GM19397 (cell line): ENCODE measurements around the gene PLEKHB1.

Source experiments
- ATAC-seq: cut with Tn5 transposase; IDR thresholded peaks from one replicate; pipeline ENCODE4 v1.9.1; 2021; ENCODE audit warnings: mild to moderate bottlenecking, moderate library complexity; ENCODE audit not compliant: unreplicated experiment

PLEKHB1 gene, protein sequence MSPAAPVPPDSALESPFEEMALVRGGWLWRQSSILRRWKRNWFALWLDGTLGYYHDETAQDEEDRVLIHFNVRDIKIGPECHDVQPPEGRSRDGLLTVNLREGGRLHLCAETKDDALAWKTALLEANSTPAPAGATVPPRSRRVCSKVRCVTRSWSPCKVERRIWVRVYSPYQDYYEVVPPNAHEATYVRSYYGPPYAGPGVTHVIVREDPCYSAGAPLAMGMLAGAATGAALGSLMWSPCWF

DNA sequence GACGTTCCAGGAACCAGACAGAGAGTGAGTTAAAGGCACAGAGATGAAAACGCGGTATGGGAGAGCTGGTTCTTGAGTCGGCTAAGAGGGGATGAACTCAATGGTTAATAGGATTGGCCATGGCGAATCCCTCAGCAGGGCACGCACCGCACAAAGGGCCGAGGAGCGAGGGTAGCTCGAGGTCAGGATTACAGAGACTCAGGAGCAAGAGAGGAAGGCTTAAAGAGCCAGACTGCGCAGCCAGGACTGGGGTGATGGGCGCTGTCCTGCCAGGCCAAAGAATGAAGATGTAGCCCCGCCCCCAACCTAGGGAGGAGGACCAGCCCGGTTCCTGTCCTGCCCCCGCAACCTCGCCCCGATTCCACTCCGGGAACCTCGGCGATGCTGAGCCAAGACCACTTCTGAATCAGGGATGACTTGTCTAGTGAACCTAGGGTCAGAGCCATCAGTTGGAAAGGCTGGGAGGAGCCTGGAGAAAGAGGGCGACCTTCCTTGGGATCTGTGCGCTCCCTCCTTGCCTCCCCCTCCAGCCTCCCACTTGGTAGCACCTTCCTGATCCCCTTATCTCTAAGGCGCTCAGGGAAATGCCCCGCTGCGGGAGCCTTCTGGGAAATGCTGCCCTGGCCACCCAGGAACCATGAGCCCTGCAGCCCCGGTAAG, at the start of gene PLEKHB1:
Gene PLEKHB1, plus strand, starts transcription at position 610 of the 660 bp plus-strand sequence. Its CDS starts 28 bp downstream, at position 638.
- ATAC-seq: no peak

DNA sequence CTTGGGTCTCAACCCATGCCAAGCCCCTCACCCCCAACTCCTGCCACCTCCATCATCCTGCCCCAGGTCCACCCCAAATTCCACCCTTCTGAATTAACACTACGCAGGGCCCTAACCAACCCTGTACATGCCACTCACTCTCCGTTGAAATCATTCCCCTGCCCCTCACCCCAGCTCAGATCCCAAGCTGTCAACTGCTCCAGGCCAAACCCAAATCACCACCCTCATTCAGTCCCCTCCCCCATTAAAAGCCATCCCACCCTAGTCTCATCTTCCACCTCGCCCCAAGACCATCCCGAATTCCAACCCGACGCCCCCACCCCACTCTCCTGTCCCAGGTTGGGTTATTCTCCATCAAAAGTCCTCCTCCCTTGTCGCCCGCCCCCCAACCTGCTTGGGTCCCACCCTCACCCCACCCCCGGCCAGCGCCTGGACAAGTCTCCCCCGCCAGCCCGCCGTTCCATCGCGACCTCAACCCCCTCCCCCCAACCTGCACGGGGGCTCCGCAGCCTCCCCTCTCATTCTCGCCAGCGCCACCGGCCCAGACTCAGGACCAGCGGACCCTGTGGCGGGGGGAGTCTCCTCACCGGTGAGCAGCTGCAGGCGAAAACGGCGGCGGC, 48.9 kb upstream of the PLEKHB1 start:
- no peak for ATAC-seq

DNA sequence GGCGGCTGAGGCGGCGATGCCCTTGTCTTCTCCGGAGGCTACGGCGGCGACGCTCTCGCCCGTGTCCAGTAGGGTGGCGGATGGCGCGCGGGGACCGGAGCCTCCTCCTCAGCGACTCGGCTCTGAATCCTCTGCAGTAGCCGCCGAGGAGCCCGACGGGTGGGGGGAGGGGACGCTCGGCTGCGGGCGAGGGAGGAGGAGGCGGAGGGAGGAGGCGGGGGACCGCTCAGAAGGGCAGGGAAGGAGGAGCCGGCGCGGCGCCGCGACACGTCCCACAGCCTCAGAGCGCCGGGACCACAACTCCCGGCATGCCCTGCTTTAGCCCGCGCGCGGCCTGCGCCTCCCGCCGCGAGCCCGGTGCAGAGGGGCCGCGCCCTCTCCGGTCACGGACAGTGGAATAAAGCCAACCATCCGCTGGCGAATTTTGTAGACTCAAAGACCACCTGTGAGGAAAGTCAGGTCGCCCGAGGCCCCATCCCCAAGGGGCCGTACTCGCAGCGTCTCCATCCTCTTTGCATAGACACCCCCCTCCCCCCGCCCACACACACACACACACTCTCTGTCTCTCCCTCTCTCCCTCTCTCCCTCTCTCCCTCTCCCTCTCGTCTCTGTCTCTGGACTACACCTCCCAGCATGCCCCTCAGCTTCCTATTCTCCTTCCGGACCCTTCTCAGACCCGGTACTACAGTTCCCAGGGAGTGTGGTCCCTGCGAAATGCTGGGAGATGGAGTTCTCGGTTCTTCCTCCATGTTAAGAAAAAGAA, 48.2 kb upstream of the PLEKHB1 start, which contains the start of gene FAM168A:
Gene FAM168A, minus strand, starts transcription at position 157 of the 763 bp plus-strand sequence. CDS start 129,638 bp downstream, outside the sequence.
- ATAC-seq: peak; percentile 94

DNA sequence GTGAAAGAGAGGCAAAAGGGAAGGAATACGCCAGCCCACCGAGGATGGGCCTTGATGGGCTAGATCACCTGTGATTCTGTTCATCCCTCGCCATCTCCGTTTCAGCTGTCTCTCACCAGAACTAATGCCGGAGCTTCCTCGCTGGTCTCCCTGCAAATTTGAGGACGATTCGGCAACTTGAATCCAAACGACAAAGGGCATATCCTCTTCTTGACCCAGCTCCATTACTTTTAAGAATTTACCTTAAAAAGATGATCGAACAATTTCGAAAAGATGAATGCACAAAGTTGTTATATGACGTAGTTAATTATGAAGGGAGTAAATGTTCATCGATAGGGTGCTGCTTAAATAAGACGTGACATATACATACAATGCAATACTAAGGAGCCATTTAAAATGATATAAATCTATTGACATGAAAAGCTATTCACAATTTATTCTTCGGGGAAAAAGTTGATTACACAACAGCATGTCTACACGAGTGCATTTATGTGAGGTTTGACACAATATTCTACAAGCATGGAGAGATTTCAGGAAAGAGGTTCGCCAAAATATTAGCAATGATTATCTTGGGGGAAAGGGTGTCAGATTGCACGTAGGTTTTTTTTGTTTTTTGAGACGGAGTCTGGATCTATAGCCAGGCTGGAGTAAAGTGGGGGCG, 47.5 kb upstream of the PLEKHB1 start:
- peak; percentile 11 for ATAC-seq

DNA sequence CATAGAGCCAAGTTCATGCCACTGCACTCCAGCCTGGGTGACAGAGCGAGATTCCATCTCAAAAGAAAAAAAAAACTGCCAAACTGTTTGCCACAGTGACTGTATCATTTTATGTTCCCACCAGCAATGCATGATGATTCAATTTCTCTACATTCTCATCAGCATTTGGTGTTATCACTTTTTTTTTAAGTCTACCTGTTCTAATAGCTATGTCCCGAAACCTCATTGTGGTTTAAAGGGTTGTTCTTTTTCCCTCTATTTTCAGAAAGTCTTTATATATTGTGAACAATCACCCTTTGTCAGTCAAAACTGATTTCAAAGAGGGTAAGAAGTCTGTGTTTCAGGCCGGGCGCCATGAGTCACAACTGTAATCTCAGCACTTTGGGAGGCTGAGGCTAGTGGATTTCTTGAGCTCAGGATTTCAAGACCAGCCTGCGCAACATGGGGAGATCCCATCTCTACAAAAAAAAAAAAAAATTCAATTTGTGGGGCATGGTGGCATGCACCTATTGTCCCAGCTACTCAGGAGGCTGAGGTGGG, 33.7 kb upstream of the PLEKHB1 start:
- no peak for ATAC-seq

DNA sequence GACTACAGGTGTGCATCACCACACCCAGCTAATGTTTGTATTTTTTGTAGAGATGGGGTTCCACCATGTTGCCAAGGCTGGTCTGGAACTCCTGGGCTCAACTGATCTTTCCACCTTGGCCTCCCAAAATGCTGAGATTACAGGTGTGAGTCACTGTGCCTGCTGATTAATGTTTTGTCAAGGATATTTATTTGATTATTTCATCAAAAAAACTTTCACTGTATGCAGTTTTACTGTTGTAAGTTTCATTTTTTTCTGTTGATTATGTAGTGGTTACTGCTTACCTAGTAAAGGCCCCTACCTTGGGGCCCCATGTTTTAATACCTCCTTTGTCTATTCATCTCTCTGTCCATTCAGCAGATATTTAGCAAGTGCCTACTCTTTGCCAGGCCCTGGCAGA, 31.8 kb upstream of the PLEKHB1 start:
- ATAC-seq: no peak

DNA sequence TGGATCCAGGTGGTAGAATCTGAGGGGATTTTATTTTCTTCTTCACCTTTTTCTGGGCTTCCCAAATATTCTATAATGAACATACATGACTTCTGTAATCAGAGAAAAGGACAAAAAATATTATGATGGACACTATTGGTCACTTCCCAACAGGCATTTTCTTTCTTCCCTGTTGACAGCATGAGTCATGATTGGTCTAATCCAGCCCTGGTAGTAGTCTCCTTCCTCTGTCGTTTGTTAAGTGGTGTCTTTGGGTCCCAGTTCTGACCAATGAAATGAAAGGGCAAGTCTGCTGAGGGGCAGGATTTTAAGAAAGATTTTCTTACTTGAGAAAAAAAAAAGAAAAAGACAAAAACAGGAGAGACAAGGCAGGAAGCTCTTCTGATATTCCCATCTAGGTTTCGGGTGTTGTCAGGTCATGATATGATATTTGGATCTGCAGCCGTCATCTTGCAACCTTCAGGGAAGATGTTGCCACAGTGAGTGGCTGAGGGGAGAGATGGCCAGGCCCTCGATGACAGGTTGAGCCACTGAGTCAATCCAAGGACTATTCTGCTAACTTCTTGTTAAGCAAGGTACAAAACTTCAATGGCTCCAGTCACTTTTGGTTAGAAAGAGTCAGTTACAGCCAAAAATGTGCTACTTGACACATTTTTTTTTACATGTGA, 23.3 kb upstream of the PLEKHB1 start:
- no peak for ATAC-seq

DNA sequence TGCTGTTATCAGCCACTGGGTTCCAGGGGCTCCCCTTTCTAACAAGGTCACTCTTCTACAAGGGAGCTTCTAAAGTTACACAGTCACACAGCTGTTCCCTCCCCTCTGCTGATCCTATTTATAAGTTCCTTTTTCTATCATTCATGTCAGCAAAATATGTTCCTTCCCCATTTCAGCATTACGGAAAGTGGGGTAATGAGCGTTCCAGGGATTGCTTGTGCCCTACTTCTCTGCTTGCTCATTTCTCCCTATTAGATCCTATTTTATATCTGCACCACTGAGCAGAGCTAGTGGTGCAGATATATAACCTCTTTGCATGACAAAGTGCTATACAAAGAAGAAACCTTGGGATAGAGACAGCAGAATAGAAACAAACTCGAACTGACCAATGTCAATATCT, 22.7 kb upstream of the PLEKHB1 start:
- no peak for ATAC-seq

DNA sequence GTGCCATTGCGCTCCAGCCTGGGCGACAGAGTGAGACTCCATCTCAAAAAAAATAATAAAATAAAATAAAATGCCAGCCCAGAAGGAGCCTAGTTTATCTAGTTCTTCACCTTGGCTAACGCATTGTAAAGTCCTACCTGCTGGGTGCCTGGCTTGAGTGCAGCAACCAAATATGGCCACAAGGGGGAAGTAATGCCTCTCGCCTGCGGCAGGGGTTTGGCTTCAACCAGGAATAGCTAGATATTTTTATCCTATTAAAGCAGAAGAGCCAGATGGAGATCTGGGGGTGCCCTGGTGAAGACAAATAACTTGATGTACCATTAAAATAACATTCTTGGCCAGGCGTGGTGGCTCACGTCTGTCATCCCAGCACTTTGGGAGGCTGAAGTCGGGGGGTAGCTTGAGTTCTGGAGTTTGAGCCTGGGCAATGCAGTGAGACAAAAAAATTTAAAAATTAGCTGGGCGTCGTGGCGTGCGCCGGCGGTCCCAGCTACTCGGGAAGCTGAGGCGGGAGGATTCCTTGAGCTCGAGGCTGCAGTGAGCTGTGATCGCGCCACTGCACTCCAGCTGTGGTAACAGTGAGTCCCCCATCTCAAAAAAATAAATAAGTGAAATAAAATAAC, 20.6 kb upstream of the PLEKHB1 start:
- no peak for ATAC-seq

DNA sequence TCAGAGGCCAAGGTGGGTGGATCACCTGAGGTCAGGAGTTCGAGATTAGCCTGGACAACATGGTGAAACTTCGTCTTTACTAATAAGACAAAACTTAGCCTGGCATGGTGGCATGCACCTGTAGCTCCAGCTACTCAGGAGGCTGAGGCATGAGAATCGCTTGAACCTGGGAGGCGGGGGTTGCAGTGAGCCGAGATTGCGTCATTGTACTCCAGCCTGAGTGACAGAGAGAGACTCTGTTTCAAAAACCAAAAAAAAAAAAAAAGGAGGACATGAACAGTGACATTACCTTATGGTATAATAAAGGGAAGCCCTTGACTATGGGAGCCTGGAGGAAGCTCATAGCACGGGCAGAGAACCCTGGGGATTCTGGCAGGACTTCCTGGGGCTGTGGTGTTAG, 16.5 kb upstream of the PLEKHB1 start:
- no peak for ATAC-seq

DNA sequence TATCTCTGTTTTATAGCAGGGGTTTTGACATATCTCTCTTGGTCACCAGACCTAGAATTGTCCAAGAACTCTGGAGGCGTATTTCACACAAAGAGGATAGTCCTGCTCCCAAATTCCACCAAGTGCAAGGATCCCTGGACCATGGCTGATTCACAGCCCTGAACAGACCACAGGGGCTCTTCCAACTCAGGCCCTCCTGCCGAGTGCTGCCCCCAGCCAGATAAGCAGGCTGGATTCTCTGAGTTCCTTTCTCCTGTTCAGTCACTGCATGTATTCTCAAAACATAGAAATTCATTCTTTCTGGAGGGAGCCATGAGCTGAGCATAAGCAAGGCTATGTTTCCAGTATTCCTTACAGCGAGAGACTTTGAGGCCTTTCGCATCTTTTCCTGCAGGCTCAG, 13.4 kb upstream of the PLEKHB1 start:
- no peak for ATAC-seq

DNA sequence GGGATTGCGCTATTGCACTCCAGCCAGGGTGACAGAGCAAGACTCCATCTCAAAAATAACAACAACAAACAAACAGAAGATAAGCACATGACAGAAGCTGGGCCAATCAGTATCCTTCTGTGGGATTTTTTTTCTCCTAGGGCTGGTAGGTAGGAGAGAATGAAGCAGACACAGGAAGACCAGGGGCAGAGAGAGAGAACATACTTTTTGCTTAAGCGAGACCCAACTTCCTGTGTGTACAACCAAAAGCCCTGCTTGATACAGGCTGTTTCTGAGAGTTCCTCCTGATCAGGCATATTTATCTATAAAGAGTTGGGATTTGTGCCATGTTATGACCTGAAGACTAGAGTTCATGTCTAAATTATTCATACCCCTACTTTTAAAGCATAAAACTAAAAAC, 12.4 kb upstream of the PLEKHB1 start:
- no peak for ATAC-seq

DNA sequence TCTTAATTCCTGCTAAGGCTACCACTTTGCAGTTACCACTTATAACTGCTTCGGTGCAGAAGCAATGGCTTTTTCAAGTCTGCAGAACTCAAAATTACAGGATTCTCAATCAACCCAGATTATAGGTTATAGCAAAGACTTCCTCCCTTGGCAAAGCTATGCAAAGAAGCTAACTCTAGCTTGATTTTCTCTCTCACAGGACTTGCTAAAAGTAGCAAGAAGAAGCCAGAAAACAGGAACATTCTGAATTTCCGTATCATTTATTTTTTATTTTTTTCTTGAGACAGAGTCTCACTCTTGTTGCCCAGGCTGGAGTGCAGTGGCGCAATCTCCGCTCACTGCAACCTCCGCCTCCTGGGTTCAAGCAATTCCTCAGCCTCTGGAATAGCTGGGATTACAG, 10.7 kb upstream of the PLEKHB1 start:
- ATAC-seq: no peak

DNA sequence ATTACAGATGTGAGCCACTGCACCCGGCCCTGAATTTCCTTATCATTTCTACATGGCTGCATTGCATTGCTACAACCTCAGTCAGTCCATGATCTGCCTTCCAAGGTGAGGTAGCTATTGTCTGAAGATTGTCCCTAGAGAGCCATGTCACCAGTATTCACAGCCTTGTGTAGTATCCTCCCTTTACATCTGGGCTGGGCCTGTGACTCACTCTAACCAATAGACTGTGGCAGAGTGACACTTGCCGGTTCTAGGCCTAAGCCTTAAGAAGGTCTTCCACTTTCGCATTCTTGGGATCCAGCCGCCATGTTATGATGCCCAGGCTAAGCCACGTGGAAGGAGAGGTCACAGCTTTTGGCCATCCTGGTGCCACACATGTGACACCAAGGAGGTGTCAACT, 10.1 kb upstream of the PLEKHB1 start:
- ATAC-seq: no peak

DNA sequence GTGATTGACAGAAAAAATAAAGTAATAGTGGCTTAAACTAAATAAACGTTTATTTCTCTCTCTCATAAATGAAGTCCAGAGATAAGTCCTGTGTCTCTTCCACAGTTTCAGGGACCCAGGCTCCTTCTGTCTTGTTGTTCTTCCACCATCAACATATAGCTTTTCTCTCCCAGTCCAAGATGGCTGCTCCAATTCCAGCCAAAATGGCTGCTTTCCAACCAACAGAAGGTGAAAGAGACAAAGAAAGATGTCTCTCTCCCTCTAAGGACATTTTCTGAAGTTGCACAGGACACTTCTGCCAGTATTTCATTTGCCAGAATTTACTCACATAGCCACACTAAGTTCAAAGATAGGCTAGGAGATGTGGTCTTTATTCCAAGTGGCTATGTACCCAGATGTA, 9.4 kb upstream of the PLEKHB1 start:
- no peak for ATAC-seq

DNA sequence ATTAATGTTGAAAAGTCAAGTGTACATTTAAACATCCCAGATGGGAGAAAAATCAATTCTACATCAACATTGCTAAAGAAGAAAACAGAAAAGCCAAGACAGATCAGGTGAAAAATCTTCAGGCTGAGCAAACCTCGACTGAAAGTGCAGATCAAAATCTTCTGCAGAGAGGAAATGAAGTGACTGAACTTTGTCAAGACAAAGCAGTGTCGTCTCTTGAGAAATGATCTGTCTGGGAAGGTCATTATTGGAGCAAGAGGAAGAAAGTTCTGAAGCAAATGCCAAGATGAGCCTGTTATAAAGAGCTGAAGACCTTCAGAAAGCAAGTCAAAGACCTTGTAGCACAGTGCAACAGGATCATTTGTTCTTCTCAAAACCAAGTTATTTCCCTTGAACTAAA, 5.8 kb upstream of the PLEKHB1 start:
- ATAC-seq: no peak

DNA sequence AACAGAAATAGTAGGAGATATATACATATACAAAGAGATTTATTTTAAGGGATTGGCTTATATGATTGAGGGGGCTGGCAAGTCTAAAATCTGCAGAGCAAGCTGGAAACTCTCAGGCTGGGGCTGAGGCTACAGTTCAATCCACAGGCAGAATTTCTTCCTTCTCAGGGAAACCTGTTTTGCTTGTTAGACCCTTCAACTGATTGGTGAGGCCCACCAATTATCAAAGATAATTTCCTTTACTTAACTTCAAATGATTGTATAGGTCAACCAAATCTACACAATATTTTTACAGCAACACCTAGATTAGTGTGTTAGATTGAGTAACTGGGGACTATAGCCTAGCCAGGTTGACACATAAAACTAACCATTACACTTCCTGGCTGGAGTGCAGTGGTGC, 4.7 kb upstream of the PLEKHB1 start:
- no peak for ATAC-seq

DNA sequence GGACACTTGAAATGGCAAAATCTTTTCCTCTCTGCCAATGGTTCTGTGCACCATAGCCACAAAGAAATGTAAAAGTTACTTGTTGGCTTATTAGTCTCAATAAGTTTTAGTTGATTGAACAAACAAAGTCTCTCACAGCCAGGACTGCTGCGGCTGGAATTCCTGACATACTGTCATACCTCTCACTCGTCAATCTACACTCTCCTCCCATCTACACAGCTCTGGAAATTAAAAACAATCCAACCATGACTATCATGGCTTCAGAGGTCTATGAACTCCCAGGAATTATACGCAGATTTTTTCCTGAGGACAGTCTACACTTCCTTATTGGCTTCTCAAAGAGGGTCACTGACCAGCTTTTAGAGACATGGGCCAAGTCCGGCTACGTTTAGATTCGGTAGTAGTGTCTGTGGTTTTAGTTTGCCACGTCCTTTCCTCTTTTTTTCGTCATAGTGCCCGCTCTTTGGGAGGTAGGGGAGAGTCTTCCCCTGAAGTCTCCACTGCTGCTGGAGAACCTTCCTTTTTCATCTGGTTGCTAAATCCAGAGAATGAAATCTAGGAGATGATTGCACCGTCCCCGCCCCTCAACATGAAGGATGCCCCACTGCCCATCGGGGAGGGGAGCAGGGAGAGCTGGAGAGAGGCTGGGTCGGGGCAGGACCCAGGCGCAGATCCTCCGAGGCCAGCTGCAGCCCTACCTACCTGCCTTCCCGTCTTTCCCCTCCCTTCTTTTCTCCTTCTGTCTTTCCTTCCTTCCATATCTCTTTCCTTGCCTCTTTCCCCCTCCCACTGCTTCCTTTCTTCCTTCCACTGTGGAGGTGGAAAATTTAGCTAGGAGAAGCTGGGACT, 1.0 kb upstream of the PLEKHB1 start:
- ATAC-seq: no peak
